ENCODE data around the gene DYNC1I1. TPM values are rescaled to one million over a fixed set of nuclear protein-coding genes. Genes with fewer than 3 reads are reported as not detected.

The DYNC1I1 gene
- polyA plus RNA-seq, 1 of the 3 experiments (the other 2 are of a cell fraction): 0.05 TPM

- no peaks in the 10 kb centered on the region for H3K79me2 ChIP-seq (ENCODE audit: insufficient read depth)
- WGBS (ENCODE audit: low lambda C conversion rate): 14% methylated on average over 2 of the region's 2 CpGs
- no peaks in the 10 kb centered on the region for H3F3A ChIP-seq (replicated peaks; ENCODE audit: insufficient read depth)
- TF ChIP-seq, protein P1, sequence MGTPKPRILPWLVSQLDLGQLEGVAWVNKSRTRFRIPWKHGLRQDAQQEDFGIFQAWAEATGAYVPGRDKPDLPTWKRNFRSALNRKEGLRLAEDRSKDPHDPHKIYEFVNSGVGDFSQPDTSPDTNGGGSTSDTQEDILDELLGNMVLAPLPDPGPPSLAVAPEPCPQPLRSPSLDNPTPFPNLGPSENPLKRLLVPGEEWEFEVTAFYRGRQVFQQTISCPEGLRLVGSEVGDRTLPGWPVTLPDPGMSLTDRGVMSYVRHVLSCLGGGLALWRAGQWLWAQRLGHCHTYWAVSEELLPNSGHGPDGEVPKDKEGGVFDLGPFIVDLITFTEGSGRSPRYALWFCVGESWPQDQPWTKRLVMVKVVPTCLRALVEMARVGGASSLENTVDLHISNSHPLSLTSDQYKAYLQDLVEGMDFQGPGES (IDR thresholded peaks at IDR 0.05; ENCODE audit: low read depth, low read length): no peak
- TF ChIP-seq, protein P2, sequence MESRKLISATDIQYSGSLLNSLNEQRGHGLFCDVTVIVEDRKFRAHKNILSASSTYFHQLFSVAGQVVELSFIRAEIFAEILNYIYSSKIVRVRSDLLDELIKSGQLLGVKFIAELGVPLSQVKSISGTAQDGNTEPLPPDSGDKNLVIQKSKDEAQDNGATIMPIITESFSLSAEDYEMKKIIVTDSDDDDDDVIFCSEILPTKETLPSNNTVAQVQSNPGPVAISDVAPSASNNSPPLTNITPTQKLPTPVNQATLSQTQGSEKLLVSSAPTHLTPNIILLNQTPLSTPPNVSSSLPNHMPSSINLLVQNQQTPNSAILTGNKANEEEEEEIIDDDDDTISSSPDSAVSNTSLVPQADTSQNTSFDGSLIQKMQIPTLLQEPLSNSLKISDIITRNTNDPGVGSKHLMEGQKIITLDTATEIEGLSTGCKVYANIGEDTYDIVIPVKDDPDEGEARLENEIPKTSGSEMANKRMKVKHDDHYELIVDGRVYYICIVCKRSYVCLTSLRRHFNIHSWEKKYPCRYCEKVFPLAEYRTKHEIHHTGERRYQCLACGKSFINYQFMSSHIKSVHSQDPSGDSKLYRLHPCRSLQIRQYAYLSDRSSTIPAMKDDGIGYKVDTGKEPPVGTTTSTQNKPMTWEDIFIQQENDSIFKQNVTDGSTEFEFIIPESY (IDR thresholded peaks at IDR 0.05; ENCODE audit: borderline replicate concordance, low read depth): no peak
- TF ChIP-seq MEF2A (IDR thresholded peaks at IDR 0.05; ENCODE audit: borderline replicate concordance, low read depth): no peak
- TF ChIP-seq SIN3A (IDR thresholded peaks at IDR 0.05; ENCODE audit: borderline replicate concordance, low read depth, low read length): no peak
- TF ChIP-seq MXI1 (IDR thresholded peaks at IDR 0.05; ENCODE audit: low read depth, low read length): no peak
- TF ChIP-seq CHD2 (IDR thresholded peaks at IDR 0.05; ENCODE audit: low read length, partially characterized antibody): no peak
- no peak for TF ChIP-seq NFIC (IDR thresholded peaks at IDR 0.05; ENCODE audit: borderline replicate concordance)
- TF ChIP-seq PBX3 (IDR thresholded peaks at IDR 0.05): no peak
- TF ChIP-seq SMC3 (IDR thresholded peaks at IDR 0.05; ENCODE audit: low read depth, low read length): no peak
- TF ChIP-seq RCOR1 (IDR thresholded peaks at IDR 0.05; ENCODE audit: low read length): no peak
- TF ChIP-seq, protein P3, sequence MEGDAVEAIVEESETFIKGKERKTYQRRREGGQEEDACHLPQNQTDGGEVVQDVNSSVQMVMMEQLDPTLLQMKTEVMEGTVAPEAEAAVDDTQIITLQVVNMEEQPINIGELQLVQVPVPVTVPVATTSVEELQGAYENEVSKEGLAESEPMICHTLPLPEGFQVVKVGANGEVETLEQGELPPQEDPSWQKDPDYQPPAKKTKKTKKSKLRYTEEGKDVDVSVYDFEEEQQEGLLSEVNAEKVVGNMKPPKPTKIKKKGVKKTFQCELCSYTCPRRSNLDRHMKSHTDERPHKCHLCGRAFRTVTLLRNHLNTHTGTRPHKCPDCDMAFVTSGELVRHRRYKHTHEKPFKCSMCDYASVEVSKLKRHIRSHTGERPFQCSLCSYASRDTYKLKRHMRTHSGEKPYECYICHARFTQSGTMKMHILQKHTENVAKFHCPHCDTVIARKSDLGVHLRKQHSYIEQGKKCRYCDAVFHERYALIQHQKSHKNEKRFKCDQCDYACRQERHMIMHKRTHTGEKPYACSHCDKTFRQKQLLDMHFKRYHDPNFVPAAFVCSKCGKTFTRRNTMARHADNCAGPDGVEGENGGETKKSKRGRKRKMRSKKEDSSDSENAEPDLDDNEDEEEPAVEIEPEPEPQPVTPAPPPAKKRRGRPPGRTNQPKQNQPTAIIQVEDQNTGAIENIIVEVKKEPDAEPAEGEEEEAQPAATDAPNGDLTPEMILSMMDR (IDR thresholded peaks at IDR 0.05): no peak
- no peak for TF ChIP-seq ELF1 (IDR thresholded peaks at IDR 0.05)
- no peak for TF ChIP-seq JUND (IDR thresholded peaks at IDR 0.05)
- no peak for TF ChIP-seq TEAD4 (IDR thresholded peaks at IDR 0.05; ENCODE audit: borderline replicate concordance, insufficient read depth)
- no peak for TF ChIP-seq RFX5 (IDR thresholded peaks at IDR 0.05; ENCODE audit: low read length)
- TF ChIP-seq RXRA (IDR thresholded peaks at IDR 0.05; ENCODE audit: borderline replicate concordance, low read depth): no peak
- TF ChIP-seq FOSL2 (IDR thresholded peaks at IDR 0.05; ENCODE audit: borderline replicate concordance, low read depth): no peak
- TF ChIP-seq, protein P4, sequence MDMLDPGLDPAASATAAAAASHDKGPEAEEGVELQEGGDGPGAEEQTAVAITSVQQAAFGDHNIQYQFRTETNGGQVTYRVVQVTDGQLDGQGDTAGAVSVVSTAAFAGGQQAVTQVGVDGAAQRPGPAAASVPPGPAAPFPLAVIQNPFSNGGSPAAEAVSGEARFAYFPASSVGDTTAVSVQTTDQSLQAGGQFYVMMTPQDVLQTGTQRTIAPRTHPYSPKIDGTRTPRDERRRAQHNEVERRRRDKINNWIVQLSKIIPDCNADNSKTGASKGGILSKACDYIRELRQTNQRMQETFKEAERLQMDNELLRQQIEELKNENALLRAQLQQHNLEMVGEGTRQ (IDR thresholded peaks at IDR 0.05; ENCODE audit: borderline replicate concordance, low read depth, low read length): no peak
- TF ChIP-seq FOXJ3 (CRISPR knock-in tag; IDR thresholded peaks at IDR 0.05): no peak
- no peak for TF ChIP-seq EZH2phosphoT487 (IDR thresholded peaks at IDR 0.05; ENCODE audit: borderline replicate concordance, low read depth)
- H3K27me3 ChIP-seq (ENCODE audit: insufficient read depth): no peaks in the 10 kb centered on the region
- H3K4me1 ChIP-seq (ENCODE audit: control insufficient read depth in 1 of 2, insufficient read depth in 2 of 2, low read depth in 1 of 2, low read length in 1 of 2): no peaks in the 10 kb centered on the region
- no peak overlapping the region for H3K27ac ChIP-seq (ENCODE audit: low read depth in 2 of 2, low read length in 1 of 2)
- no peak overlapping the region for H3K4me2 ChIP-seq
- no peak overlapping the region for H2AFZ ChIP-seq (ENCODE audit: low read depth)
- POLR2A ChIA-PET: no interaction called here
- no peaks in the 10 kb centered on the region for H4K20me1 ChIP-seq (ENCODE audit: insufficient read depth)
- H3K9me3 ChIP-seq: no peaks in the 10 kb centered on the region
- no peak for DNase-seq
- no peak overlapping the region for H3K4me3 ChIP-seq (ENCODE audit: low read depth in 2 of 2, low read length in 1 of 2)
- H3K9me2 ChIP-seq: 0 out of 2 replicates have a peak, but pooled peaks cover 3% of the 10 kb centered on the region
- CTCF ChIA-PET: interaction anchor here (0.6 kb wide), 1 partner anchor 389 kb away, joined by 3 read pairs; no protein-coding TSS in a partner anchor
- no peak overlapping the region for H3K9ac ChIP-seq
- H3K36me3 ChIP-seq (replicated peaks in 1 of 2; ENCODE audit: control insufficient read depth in 1 of 2, insufficient read depth in 2 of 2, low read length in 1 of 2): no peaks in the 10 kb centered on the region
Observed at GRCh38 chr7:96026010-96026409, 253.7 kb downstream of the DYNC1I1 start.
